Gastroesophageal sphincter (tissue), 3 donors: Measurements from ENCODE around the gene NOXO1.

Experiments used
- POLR2AphosphoS5 ChIP-seq: sonication (generic); formaldehyde crosslinking; IDR thresholded peaks from one replicate; pipeline ENCODE4 v1.6.1; 2017; ENCODE audit warnings: antibody characterized with exemption
- TF ChIP-seq, protein P1 (sequence below), 4 experiments: fragments of 200-600 bp in 2 of 4; fragments of 450-650 bp in 2 of 4; sonication (generic) in 1 of 4; IDR thresholded peaks; one replicate each; pipeline ENCODE4 v1.5.1; 2017 to 2019; ENCODE audit warnings: antibody characterized with exemption in 4 of 4, mild to moderate bottlenecking in 2 of 4, moderate library complexity in 2 of 4

DNA sequence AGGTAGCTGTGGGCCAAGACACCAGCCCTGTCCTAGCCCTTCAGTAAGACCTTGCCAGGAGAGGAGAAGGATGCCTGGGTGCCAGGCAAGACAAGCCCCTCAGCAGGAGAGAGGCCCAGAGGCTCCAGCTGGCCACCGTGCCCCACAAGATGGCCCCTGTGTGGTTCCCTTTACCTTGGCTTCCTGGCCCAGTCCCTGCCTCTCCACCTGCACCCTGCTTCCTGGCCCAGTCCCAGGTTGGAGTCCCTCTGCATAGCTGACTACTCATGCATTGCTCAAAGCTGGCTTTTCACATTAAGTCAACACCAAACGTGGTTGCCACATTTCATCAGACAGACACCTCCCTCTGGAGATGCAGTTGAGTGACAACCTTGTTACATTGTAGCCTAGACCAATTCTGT is 12.5 kb upstream of the NOXO1 start:
- TF ChIP-seq, protein P1, sequence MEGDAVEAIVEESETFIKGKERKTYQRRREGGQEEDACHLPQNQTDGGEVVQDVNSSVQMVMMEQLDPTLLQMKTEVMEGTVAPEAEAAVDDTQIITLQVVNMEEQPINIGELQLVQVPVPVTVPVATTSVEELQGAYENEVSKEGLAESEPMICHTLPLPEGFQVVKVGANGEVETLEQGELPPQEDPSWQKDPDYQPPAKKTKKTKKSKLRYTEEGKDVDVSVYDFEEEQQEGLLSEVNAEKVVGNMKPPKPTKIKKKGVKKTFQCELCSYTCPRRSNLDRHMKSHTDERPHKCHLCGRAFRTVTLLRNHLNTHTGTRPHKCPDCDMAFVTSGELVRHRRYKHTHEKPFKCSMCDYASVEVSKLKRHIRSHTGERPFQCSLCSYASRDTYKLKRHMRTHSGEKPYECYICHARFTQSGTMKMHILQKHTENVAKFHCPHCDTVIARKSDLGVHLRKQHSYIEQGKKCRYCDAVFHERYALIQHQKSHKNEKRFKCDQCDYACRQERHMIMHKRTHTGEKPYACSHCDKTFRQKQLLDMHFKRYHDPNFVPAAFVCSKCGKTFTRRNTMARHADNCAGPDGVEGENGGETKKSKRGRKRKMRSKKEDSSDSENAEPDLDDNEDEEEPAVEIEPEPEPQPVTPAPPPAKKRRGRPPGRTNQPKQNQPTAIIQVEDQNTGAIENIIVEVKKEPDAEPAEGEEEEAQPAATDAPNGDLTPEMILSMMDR (IDR thresholded peaks at IDR 0.05), result no peak
- TF ChIP-seq POLR2AphosphoS5, result no peak
